ENCODE measurements around the gene TSPOAP1.

DNA sequence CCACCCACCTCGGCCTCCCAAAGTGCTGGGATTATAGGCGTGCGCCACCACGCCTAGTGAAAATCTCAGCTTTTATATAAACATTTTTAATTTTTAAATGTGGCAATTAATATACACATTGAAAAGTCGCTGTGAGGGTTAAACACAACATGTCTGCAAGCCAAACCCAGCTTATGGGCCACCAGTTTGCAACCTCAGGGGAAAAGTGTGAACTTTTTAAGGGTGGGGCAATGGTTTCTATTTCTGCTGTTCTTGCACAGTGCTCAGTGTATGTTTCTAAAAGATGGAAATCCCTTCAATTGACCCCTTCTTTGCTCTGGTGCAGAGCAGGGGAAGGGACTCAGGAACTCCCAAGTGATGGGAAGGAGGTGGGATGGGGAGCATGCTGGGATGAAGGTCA lies 41.7 kb upstream of the TSPOAP1 start:
- TF ChIP-seq, protein P1, sequence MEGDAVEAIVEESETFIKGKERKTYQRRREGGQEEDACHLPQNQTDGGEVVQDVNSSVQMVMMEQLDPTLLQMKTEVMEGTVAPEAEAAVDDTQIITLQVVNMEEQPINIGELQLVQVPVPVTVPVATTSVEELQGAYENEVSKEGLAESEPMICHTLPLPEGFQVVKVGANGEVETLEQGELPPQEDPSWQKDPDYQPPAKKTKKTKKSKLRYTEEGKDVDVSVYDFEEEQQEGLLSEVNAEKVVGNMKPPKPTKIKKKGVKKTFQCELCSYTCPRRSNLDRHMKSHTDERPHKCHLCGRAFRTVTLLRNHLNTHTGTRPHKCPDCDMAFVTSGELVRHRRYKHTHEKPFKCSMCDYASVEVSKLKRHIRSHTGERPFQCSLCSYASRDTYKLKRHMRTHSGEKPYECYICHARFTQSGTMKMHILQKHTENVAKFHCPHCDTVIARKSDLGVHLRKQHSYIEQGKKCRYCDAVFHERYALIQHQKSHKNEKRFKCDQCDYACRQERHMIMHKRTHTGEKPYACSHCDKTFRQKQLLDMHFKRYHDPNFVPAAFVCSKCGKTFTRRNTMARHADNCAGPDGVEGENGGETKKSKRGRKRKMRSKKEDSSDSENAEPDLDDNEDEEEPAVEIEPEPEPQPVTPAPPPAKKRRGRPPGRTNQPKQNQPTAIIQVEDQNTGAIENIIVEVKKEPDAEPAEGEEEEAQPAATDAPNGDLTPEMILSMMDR (IDR thresholded peaks at IDR 0.05; ENCODE audit: poor library complexity) = no peak
- TF ChIP-seq EZH2phosphoT487 (IDR thresholded peaks at IDR 0.05; ENCODE audit: low read depth, severe bottlenecking, unreplicated experiment) = no peak
- no peak for TF ChIP-seq EZH2 (IDR thresholded peaks at IDR 0.05; ENCODE audit: borderline replicate concordance)

All from hepatocyte (in vitro differentiated cells).